ENCODE measurements around the gene DIO1. TPM values are rescaled to one million over a fixed set of nuclear protein-coding genes. Genes with fewer than 3 reads are reported as not detected.

The DIO1 gene
- total RNA-seq, 1 experiment from 2014 or later = not detected

DNA sequence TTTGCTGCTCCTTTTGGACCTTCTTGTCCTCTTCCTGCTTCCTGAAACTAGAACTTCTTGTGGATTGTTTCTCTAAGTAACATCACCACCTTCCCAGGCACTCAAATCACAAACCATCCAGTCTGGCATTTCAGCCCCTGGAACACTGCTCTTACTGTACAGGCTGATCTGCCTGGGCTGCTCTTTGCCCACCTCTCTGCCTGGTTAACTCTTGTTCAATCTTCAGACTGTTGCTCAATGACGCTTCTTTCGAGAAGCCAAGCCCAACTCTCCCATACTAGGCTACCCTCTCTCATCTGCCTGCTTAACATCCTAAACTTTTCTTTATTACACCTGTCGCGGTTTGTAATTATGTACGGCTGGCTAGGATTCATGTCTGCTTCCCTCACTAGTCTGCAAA is 657 bp downstream of the DIO1 start:
- no peaks in the 10 kb centered on the region for H3K9me3 ChIP-seq (ENCODE audit: low read depth, low read length, poor library complexity, severe bottlenecking)
- TF ChIP-seq EZH2 (IDR thresholded peaks at IDR 0.05; ENCODE audit: borderline replicate concordance, low read depth, low read length, poor library complexity, severe bottlenecking) = no peak
- TF ChIP-seq, protein P1, sequence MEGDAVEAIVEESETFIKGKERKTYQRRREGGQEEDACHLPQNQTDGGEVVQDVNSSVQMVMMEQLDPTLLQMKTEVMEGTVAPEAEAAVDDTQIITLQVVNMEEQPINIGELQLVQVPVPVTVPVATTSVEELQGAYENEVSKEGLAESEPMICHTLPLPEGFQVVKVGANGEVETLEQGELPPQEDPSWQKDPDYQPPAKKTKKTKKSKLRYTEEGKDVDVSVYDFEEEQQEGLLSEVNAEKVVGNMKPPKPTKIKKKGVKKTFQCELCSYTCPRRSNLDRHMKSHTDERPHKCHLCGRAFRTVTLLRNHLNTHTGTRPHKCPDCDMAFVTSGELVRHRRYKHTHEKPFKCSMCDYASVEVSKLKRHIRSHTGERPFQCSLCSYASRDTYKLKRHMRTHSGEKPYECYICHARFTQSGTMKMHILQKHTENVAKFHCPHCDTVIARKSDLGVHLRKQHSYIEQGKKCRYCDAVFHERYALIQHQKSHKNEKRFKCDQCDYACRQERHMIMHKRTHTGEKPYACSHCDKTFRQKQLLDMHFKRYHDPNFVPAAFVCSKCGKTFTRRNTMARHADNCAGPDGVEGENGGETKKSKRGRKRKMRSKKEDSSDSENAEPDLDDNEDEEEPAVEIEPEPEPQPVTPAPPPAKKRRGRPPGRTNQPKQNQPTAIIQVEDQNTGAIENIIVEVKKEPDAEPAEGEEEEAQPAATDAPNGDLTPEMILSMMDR (conservative IDR thresholded peaks at IDR 0.05; ENCODE audit: low read depth, low read length) = no peak
- no TSS peak for BruUV-seq (replicated peaks)
- no peak overlapping the region for H3K4me3 ChIP-seq (ENCODE audit: low read depth, low read length, poor library complexity, severe bottlenecking)
- H3K4me1 ChIP-seq (ENCODE audit: insufficient read depth, low read length, poor library complexity, severe bottlenecking) = no peaks in the 10 kb centered on the region
- no peaks in the 10 kb centered on the region for H3K36me3 ChIP-seq (ENCODE audit: insufficient read depth, low read length, poor library complexity, severe bottlenecking)
- H3K27me3 ChIP-seq (replicated peaks; ENCODE audit: insufficient read depth, low read depth, low read length, poor library complexity) = no peaks in the 10 kb centered on the region
- no peak for DNase-seq (ENCODE audit: low spot score)
- ChIA-PET POLR2A (ENCODE audit: low non-redundant PET) (no interaction called here), CTCF (no interaction called here)
- no peak overlapping the region for H3K27ac ChIP-seq (ENCODE audit: low read depth, low read length, poor library complexity, severe bottlenecking)
- intact Hi-C loops (cut with micrococcal nuclease; ENCODE audit: unreplicated experiment) = no loop called here

- no peak overlapping the region for H3K27ac ChIP-seq (ENCODE audit: low read depth, low read length, poor library complexity, severe bottlenecking)
- intact Hi-C loops (cut with micrococcal nuclease; ENCODE audit: unreplicated experiment) = no loop called here
- POLR2A ChIA-PET (ENCODE audit: low non-redundant PET) = no interaction called here
- H3K9me3 ChIP-seq (ENCODE audit: low read depth, low read length, poor library complexity, severe bottlenecking) = no peaks in the 10 kb centered on the region
- CTCF ChIA-PET = no interaction called here
- no peaks in the 10 kb centered on the region for H3K27me3 ChIP-seq (replicated peaks; ENCODE audit: insufficient read depth, low read depth, low read length, poor library complexity)
- no peak for TF ChIP-seq EZH2 (IDR thresholded peaks at IDR 0.05; ENCODE audit: borderline replicate concordance, low read depth, low read length, poor library complexity, severe bottlenecking)
- TF ChIP-seq, protein P1 (conservative IDR thresholded peaks at IDR 0.05; ENCODE audit: low read depth, low read length) = no peak
- no peaks in the 10 kb centered on the region for H3K4me1 ChIP-seq (ENCODE audit: insufficient read depth, low read length, poor library complexity, severe bottlenecking)
- H3K4me3 ChIP-seq (ENCODE audit: low read depth, low read length, poor library complexity, severe bottlenecking) = no peak overlapping the region
- DNase-seq (ENCODE audit: low spot score) = no peak
- no peaks in the 10 kb centered on the region for H3K36me3 ChIP-seq (ENCODE audit: insufficient read depth, low read length, poor library complexity, severe bottlenecking)
- BruUV-seq (replicated peaks) = no TSS peak
These were observed 1.4 kb downstream of the DIO1 start for GRCh38 chr1:53895421-53895820.

- Histone ChIP-seq H3K4me1 (ENCODE audit: insufficient read depth, low read length, poor library complexity, severe bottlenecking) (no peaks in the 10 kb centered on the region), H3K27me3 (replicated peaks; ENCODE audit: insufficient read depth, low read depth, low read length, poor library complexity) (no peaks in the 10 kb centered on the region), H3K36me3 (ENCODE audit: insufficient read depth, low read length, poor library complexity, severe bottlenecking) (no peaks in the 10 kb centered on the region), H3K27ac (ENCODE audit: low read depth, low read length, poor library complexity, severe bottlenecking) (no peak overlapping the region), H3K4me3 (ENCODE audit: low read depth, low read length, poor library complexity, severe bottlenecking) (no peak overlapping the region), H3K9me3 (ENCODE audit: low read depth, low read length, poor library complexity, severe bottlenecking) (no peaks in the 10 kb centered on the region)
- TF ChIP-seq, protein P1 (conservative IDR thresholded peaks at IDR 0.05; ENCODE audit: low read depth, low read length) = no peak
- no peak for TF ChIP-seq EZH2 (IDR thresholded peaks at IDR 0.05; ENCODE audit: borderline replicate concordance, low read depth, low read length, poor library complexity, severe bottlenecking)
- no TSS peak for BruUV-seq (replicated peaks)
- no peak for DNase-seq (ENCODE audit: low spot score)
- intact Hi-C loops (cut with micrococcal nuclease; ENCODE audit: unreplicated experiment) = no loop called here
- CTCF ChIA-PET = no interaction called here
- POLR2A ChIA-PET (ENCODE audit: low non-redundant PET) = no interaction called here
These were observed 2.7 kb downstream of the DIO1 start for GRCh38 chr1:53896635-53897229.

All from A673 (cell line).